ENCODE measurements around the gene LST1. TPM values are rescaled to one million over a fixed set of nuclear protein-coding genes. Genes with fewer than 3 reads are reported as not detected.
A peak's percentile ranks its signal among the peaks of the same experiment; 100 is the strongest.

The LST1 gene
- total RNA-seq, 1 donor from 2014 or later, result not detected

GRCh38 chr6:31575952-31576685 lies 10.0 kb upstream of the LST1 start:
- Histone ChIP-seq H3K4me3 (no peak overlapping the region), H2AFZ (replicated peaks) (no peak overlapping the region), H3K4me1 (peaks cover 6% of the 10 kb centered on the region), H3K79me2 (ENCODE audit: low read depth) (no peaks in the 10 kb centered on the region), H4K20me1 (ENCODE audit: low read depth) (no peaks in the 10 kb centered on the region), H3F3A (ENCODE audit: low read depth) (no peaks in the 10 kb centered on the region), H3K4me2 (no peak overlapping the region), H3K9me3 (ENCODE audit: low read depth) (no peaks in the 10 kb centered on the region), H3K27me3 (peaks cover 9% of the 10 kb centered on the region), H3K36me3 (no peaks in the 10 kb centered on the region), H3K9ac (no peak overlapping the region), H3K27ac (no peak overlapping the region)
- no peak for DNase-seq (ENCODE audit: low spot score)
- Mint-ChIP-seq H3K4me1 (peaks cover 7% of the 10 kb centered on the region), H3K27me3 (ENCODE audit: insufficient read depth, low read depth) (peaks cover 20% of the 10 kb centered on the region), H3K9me3 (no peaks in the 10 kb centered on the region), H3K4me3 (no peak overlapping the region), H3K27ac (no peak overlapping the region), H3K36me3 (no peaks in the 10 kb centered on the region)
- TF ChIP-seq EZH2phosphoT487 (IDR thresholded peaks at IDR 0.05) (no peak), EZH2 (IDR thresholded peaks at IDR 0.05) (no peak), CTCF (IDR thresholded peaks at IDR 0.05) (no peak)

DNA sequence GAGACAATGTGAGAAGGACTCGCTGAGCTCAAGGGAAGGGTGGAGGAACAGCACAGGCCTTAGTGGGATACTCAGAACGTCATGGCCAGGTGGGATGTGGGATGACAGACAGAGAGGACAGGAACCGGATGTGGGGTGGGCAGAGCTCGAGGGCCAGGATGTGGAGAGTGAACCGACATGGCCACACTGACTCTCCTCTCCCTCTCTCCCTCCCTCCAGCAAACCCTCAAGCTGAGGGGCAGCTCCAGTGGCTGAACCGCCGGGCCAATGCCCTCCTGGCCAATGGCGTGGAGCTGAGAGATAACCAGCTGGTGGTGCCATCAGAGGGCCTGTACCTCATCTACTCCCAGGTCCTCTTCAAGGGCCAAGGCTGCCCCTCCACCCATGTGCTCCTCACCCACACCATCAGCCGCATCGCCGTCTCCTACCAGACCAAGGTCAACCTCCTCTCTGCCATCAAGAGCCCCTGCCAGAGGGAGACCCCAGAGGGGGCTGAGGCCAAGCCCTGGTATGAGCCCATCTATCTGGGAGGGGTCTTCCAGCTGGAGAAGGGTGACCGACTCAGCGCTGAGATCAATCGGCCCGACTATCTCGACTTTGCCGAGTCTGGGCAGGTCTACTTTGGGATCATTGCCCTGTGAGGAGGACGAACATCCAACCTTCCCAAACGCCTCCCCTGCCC lies 9.0 kb upstream of the LST1 start:
- H3F3A ChIP-seq (ENCODE audit: low read depth), result no peaks in the 10 kb centered on the region
- H3K4me2 ChIP-seq, result no peak overlapping the region
- no peak overlapping the region for H3K4me3 Mint-ChIP-seq
- H3K9me3 ChIP-seq (ENCODE audit: low read depth), result no peaks in the 10 kb centered on the region
- H3K79me2 ChIP-seq (ENCODE audit: low read depth), result no peaks in the 10 kb centered on the region
- H2AFZ ChIP-seq (replicated peaks), result no peak overlapping the region
- no peak for DNase-seq (ENCODE audit: low spot score)
- H3K9me3 Mint-ChIP-seq, result no peaks in the 10 kb centered on the region
- H3K4me3 ChIP-seq, result no peak overlapping the region
- no peak overlapping the region for H3K9ac ChIP-seq
- TF ChIP-seq EZH2 (IDR thresholded peaks at IDR 0.05), result no peak
- no peak for TF ChIP-seq EZH2phosphoT487 (IDR thresholded peaks at IDR 0.05)
- no peak for TF ChIP-seq CTCF (IDR thresholded peaks at IDR 0.05)
- no peaks in the 10 kb centered on the region for H3K36me3 Mint-ChIP-seq
- H3K27me3 Mint-ChIP-seq (ENCODE audit: insufficient read depth, low read depth), result peaks cover 27% of the 10 kb centered on the region
- peaks cover 11% of the 10 kb centered on the region for H3K4me1 ChIP-seq
- H3K27me3 ChIP-seq, result peaks cover 9% of the 10 kb centered on the region
- H3K27ac ChIP-seq, result no peak overlapping the region
- H3K36me3 ChIP-seq, result no peaks in the 10 kb centered on the region
- H4K20me1 ChIP-seq (ENCODE audit: low read depth), result no peaks in the 10 kb centered on the region
- H3K27ac Mint-ChIP-seq, result peak overlapping the region; percentile 64
- H3K4me1 Mint-ChIP-seq, result peaks cover 15% of the 10 kb centered on the region

- DNase-seq (ENCODE audit: low spot score), result no peak
- Mint-ChIP-seq H3K27ac (no peak overlapping the region), H3K36me3 (no peaks in the 10 kb centered on the region), H3K27me3 (ENCODE audit: insufficient read depth, low read depth) (peaks cover 27% of the 10 kb centered on the region), H3K9me3 (no peaks in the 10 kb centered on the region), H3K4me3 (no peak overlapping the region), H3K4me1 (peaks cover 15% of the 10 kb centered on the region)
- no peak overlapping the region for H3K4me2 ChIP-seq
- H3K9me3 ChIP-seq (ENCODE audit: low read depth), result no peaks in the 10 kb centered on the region
- H3K4me1 ChIP-seq, result peaks cover 11% of the 10 kb centered on the region
- peaks cover 9% of the 10 kb centered on the region for H3K27me3 ChIP-seq
- H4K20me1 ChIP-seq (ENCODE audit: low read depth), result no peaks in the 10 kb centered on the region
- no peak overlapping the region for H3K27ac ChIP-seq
- no peaks in the 10 kb centered on the region for H3F3A ChIP-seq (ENCODE audit: low read depth)
- TF ChIP-seq CTCF (IDR thresholded peaks at IDR 0.05) (no peak), EZH2phosphoT487 (IDR thresholded peaks at IDR 0.05) (no peak), EZH2 (IDR thresholded peaks at IDR 0.05) (no peak)
- no peak overlapping the region for H3K9ac ChIP-seq
- H3K36me3 ChIP-seq, result no peaks in the 10 kb centered on the region
- no peak overlapping the region for H3K4me3 ChIP-seq
- H3K79me2 ChIP-seq (ENCODE audit: low read depth), result no peaks in the 10 kb centered on the region
- H2AFZ ChIP-seq (replicated peaks), result no peak overlapping the region
These were observed 8.5 kb upstream of the LST1 start for GRCh38 chr6:31577579-31577966.
